ENCODE data around the gene RBM12.
"Not testable (repeated sequence)": the region's sequence is repeated elsewhere in the genome, so short reads cannot be mapped to it uniquely, and the experiment has no call there.

RBM12 gene

DNA sequence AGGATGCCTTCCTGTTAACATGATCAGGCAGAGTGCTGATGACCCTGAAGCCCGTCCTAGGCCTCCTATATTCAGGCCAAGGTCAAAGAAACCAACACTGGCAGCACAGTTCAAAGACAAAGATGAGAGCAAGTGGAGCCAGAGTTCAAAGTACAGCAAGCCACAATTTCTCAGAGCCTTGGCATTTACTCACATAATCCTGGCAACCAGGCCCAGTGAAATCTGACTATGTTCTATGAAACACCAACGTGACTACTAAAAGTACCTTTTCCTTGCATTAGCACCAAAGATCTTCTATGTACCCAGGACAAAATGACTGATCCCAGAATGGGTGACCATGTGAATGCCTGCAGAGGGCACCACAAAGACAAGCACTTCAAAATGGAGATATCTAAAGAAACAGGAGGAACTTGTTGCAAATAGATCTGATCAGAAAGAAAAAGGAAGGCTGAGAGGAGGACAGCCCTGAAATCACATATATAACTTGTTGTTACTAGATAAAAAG is 30.6 kb upstream of the RBM12 start:
- Histone ChIP-seq H2AFZ (ENCODE audit: low read length) (no peak overlapping the region), H3K4me1 (ENCODE audit: insufficient read depth, low read length, poor library complexity, severe bottlenecking) (peaks cover 20% of the 10 kb centered on the region), H3K4me2 (ENCODE audit: low read depth, low read length, poor library complexity, severe bottlenecking) (no peak overlapping the region)

DNA sequence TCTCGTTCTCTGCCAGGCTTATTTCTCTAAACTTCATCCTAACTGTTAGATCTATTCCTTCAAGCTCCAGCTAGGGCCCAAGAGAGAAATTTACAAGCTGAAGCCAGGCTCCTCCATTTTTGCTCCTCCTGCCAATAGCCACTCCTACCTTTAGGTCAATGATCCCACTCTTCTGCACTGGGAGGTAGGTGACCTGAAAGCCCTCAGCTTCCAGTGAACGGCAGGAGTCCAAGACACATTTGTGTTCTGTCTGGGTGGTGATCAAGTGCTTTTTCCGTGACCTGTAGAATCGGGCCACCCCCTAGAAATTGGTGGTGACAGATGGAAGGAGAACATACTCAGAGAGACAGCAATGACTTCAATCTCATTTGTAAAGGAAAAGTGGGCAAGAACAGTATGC is 25.6 kb upstream of the RBM12 start:
- no peak for TF ChIP-seq EZH2phosphoT487 (IDR thresholded peaks at IDR 0.05; ENCODE audit: borderline replicate concordance)
- TF ChIP-seq, protein P1, sequence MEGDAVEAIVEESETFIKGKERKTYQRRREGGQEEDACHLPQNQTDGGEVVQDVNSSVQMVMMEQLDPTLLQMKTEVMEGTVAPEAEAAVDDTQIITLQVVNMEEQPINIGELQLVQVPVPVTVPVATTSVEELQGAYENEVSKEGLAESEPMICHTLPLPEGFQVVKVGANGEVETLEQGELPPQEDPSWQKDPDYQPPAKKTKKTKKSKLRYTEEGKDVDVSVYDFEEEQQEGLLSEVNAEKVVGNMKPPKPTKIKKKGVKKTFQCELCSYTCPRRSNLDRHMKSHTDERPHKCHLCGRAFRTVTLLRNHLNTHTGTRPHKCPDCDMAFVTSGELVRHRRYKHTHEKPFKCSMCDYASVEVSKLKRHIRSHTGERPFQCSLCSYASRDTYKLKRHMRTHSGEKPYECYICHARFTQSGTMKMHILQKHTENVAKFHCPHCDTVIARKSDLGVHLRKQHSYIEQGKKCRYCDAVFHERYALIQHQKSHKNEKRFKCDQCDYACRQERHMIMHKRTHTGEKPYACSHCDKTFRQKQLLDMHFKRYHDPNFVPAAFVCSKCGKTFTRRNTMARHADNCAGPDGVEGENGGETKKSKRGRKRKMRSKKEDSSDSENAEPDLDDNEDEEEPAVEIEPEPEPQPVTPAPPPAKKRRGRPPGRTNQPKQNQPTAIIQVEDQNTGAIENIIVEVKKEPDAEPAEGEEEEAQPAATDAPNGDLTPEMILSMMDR (conservative IDR thresholded peaks at IDR 0.05; ENCODE audit: low read length), result no peak
- H3K36me3 ChIP-seq (ENCODE audit: insufficient read depth, low read length), result no peaks in the 10 kb centered on the region; the same call in 1 of the 2 replicates
- no peaks in the 10 kb centered on the region for H3K27me3 ChIP-seq (ENCODE audit: insufficient read depth, low read length, poor library complexity, severe bottlenecking)

More for the DNA sequence above, 30.6 kb upstream of the RBM12 start:
- Histone ChIP-seq H4K20me1 (ENCODE audit: insufficient read depth, low read length, poor library complexity, severe bottlenecking) (peaks cover 9% of the 10 kb centered on the region), H3F3A (ENCODE audit: low read depth) (no peaks in the 10 kb centered on the region), H3K9me2 (replicated peaks; ENCODE audit: low read depth, low read length) (no peaks in the 10 kb centered on the region), H3K36me3 (ENCODE audit: insufficient read depth, low read length) (no peaks in the 10 kb centered on the region), H3K4me3 (ENCODE audit: low read length, poor library complexity, severe bottlenecking) (no peak overlapping the region), H3K27me3 (ENCODE audit: insufficient read depth, low read length, poor library complexity, severe bottlenecking) (no peaks in the 10 kb centered on the region), H3K9me3 (ENCODE audit: insufficient read depth, low read depth, low read length) (no peaks in the 10 kb centered on the region), H3K79me2 (ENCODE audit: insufficient read depth, low read length) (peaks cover 20% of the 10 kb centered on the region; the same call in 1 of the 2 replicates), H3K9ac (ENCODE audit: low read depth, low read length, poor library complexity, severe bottlenecking) (no peak overlapping the region)
- TF ChIP-seq, protein P1 (conservative IDR thresholded peaks at IDR 0.05; ENCODE audit: low read length), result peak; percentile 28; the same call in 1 of the 2 replicates
- TF ChIP-seq EZH2phosphoT487 (IDR thresholded peaks at IDR 0.05; ENCODE audit: borderline replicate concordance), result no peak

DNA sequence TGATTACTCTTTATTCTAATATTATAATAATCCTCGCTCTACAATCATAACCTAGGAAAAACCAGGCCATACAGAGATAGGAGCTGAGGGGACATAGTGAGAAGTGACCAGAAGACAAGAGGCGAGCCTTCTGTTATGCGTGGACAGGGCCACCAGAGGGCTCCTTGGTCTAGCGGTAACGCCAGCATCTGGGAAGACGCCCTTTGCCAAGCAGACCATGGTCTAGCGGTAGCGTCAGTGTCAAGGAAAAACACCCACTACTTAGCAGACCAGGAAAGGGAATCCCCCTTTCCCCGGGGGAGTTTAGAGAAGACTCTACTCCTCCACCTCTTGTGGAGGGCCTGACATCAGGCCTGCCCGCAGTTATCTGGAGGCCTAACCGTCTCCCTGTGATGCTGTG is 22.2 kb upstream of the RBM12 start:
- H3K9me2 ChIP-seq (replicated peaks; ENCODE audit: low read depth, low read length); H3K36me3 ChIP-seq (ENCODE audit: insufficient read depth, low read length); H2AFZ ChIP-seq (ENCODE audit: low read length); H3K9ac ChIP-seq (ENCODE audit: low read depth, low read length, poor library complexity, severe bottlenecking); H3F3A ChIP-seq (ENCODE audit: low read depth); H4K20me1 ChIP-seq (ENCODE audit: insufficient read depth, low read length, poor library complexity, severe bottlenecking); H3K4me2 ChIP-seq (ENCODE audit: low read depth, low read length, poor library complexity, severe bottlenecking); H3K4me3 ChIP-seq (ENCODE audit: low read length, poor library complexity, severe bottlenecking); H3K4me1 ChIP-seq (ENCODE audit: insufficient read depth, low read length, poor library complexity, severe bottlenecking); H3K9me3 ChIP-seq (ENCODE audit: insufficient read depth, low read depth, low read length); H3K27me3 ChIP-seq (ENCODE audit: insufficient read depth, low read length, poor library complexity, severe bottlenecking); H3K79me2 ChIP-seq (ENCODE audit: insufficient read depth, low read length): not testable (repeated sequence)
- TF ChIP-seq, protein P1 (conservative IDR thresholded peaks at IDR 0.05; ENCODE audit: low read length), result 0 out of 2 replicates have a peak, but pooled peaks have one; percentile 10

More for the DNA sequence above, 25.6 kb upstream of the RBM12 start:
- Histone ChIP-seq H2AFZ (ENCODE audit: low read length) (no peak overlapping the region), H3K9me2 (replicated peaks; ENCODE audit: low read depth, low read length) (no peaks in the 10 kb centered on the region), H3K4me2 (ENCODE audit: low read depth, low read length, poor library complexity, severe bottlenecking) (no peak overlapping the region), H4K20me1 (ENCODE audit: insufficient read depth, low read length, poor library complexity, severe bottlenecking) (no peaks in the 10 kb centered on the region), H3K9me3 (ENCODE audit: insufficient read depth, low read depth, low read length) (no peaks in the 10 kb centered on the region), H3K79me2 (ENCODE audit: insufficient read depth, low read length) (no peaks in the 10 kb centered on the region), H3K9ac (ENCODE audit: low read depth, low read length, poor library complexity, severe bottlenecking) (no peak overlapping the region), H3K4me3 (ENCODE audit: low read length, poor library complexity, severe bottlenecking) (no peak overlapping the region), H3F3A (ENCODE audit: low read depth) (no peaks in the 10 kb centered on the region), H3K4me1 (ENCODE audit: insufficient read depth, low read length, poor library complexity, severe bottlenecking) (no peaks in the 10 kb centered on the region)

DNA sequence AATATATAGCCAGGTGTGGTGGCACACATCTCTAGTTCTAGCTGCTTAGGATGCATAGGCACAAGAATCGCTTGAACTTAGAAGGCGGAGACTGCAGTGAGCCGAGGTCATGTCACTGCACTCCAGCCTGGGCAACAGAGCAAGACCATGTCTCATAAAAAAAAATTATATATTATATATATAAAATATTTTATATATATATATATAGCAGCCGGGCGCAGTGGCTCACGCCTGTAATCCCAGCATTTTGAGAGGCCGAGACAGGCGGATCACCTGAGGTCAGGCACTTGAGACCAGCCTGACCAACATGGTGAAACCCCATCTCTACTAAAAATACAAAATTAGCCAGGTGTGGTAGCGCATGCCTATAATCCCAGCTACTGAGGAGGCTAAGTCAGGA is 20.7 kb upstream of the RBM12 start:
- not testable (repeated sequence) for H3K36me3 ChIP-seq (ENCODE audit: insufficient read depth, low read length); H3K79me2 ChIP-seq (ENCODE audit: insufficient read depth, low read length); H3K4me2 ChIP-seq (ENCODE audit: low read depth, low read length, poor library complexity, severe bottlenecking)

More for the DNA sequence above, 20.7 kb upstream of the RBM12 start:
- not testable (repeated sequence) for H3K9me3 ChIP-seq (ENCODE audit: insufficient read depth, low read depth, low read length); H3K4me3 ChIP-seq (ENCODE audit: low read length, poor library complexity, severe bottlenecking); H2AFZ ChIP-seq (ENCODE audit: low read length); H4K20me1 ChIP-seq (ENCODE audit: insufficient read depth, low read length, poor library complexity, severe bottlenecking); H3K9ac ChIP-seq (ENCODE audit: low read depth, low read length, poor library complexity, severe bottlenecking); H3K9me2 ChIP-seq (replicated peaks; ENCODE audit: low read depth, low read length); H3F3A ChIP-seq (ENCODE audit: low read depth); H3K27me3 ChIP-seq (ENCODE audit: insufficient read depth, low read length, poor library complexity, severe bottlenecking)
- H3K4me1 ChIP-seq (ENCODE audit: insufficient read depth, low read length, poor library complexity, severe bottlenecking), result peaks cover 11% of the 10 kb centered on the region
